ENCODE results near the gene ANO7.

DNA sequence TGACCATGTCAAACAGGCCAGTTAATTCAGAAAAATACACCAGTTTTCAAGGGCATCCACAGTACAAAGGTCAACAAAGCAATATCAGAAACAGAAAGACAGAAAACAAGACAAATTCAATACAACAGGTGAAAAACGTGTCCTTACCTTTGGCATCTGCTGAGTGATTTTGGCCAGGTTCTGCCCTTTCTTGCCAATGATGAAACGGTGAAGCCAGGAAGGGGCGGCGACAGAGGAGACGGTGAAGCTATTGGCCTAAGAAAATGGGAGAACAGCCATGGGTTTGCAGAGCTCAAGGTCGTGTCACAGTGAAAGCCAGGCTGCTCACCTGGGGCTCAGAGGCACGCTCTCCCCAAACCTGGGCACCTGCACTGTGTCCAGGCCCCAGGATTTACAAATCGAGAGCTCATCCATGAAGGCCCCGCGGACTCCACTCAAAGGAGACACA, 66.5 kb downstream of the ANO7 start:
- TF ChIP-seq EZH2 (IDR thresholded peaks at IDR 0.05) (no peak), POLR2AphosphoS5 (IDR thresholded peaks at IDR 0.05; ENCODE audit: borderline replicate concordance, low read depth, low read length) (no peak), FOXP2 (optimal IDR thresholded peaks at IDR 0.05; ENCODE audit: control extremely low read depth, extremely low read length, insufficient read depth) (no peak)

Measured in SK-N-MC (cell line).